IMR-90 (cell line): ENCODE data around the gene WDR90.

Experiments
- CEBPB ChIP-seq: IDR thresholded peaks from 2 replicates; pipeline ENCODE4 v1.6.1; 2012; ENCODE audit warnings: low read depth, low read length, improper control_type of control experiment
- CHD1 ChIP-seq: IDR thresholded peaks from 2 replicates; pipeline ENCODE4 v1.6.1; 2012; ENCODE audit warnings: low read depth, low read length, improper control_type of control experiment
- CTCF ChIP-seq: conservative IDR thresholded peaks from 2 replicates; pipeline ENCODE4 v1.5.1; 2012; ENCODE audit warnings: mild to moderate bottlenecking, low read depth, low read length, improper control_type of control experiment
- ELK1 ChIP-seq: fragments of 150-350 bp; IDR thresholded peaks from 2 replicates; pipeline ENCODE4 v1.6.1; 2016; ENCODE audit warnings: low read depth, mild to moderate bottlenecking, low read length, moderate library complexity, borderline replicate concordance
- FOS ChIP-seq: fragments of 150-350 bp; IDR thresholded peaks from 2 replicates; pipeline ENCODE4 v1.6.1; 2016; ENCODE audit warnings: low read depth, low read length
- MAFK ChIP-seq: IDR thresholded peaks from 2 replicates; pipeline ENCODE4 v1.6.1; 2012; ENCODE audit warnings: low read depth, low read length, improper control_type of control experiment
- POLR2A ChIP-seq: IDR thresholded peaks from 2 replicates; pipeline ENCODE4 v1.6.1; 2012; ENCODE audit warnings: mild to moderate bottlenecking, low read depth, low read length
- RAD21 ChIP-seq: IDR thresholded peaks from 2 replicates; pipeline ENCODE4 v1.6.1; 2012; ENCODE audit warnings: low read length, improper control_type of control experiment
- RCOR1 ChIP-seq: IDR thresholded peaks from 2 replicates; pipeline ENCODE4 v1.6.1; 2012; ENCODE audit warnings: mild to moderate bottlenecking, low read length, improper control_type of control experiment; ENCODE audit not compliant: insufficient replicate concordance
- TF ChIP-seq, protein P1 (sequence below): fragments of 150-350 bp; IDR thresholded peaks from 2 replicates; pipeline ENCODE4 v1.6.1; 2017; ENCODE audit warnings: mild to moderate bottlenecking, antibody characterized with exemption, low read length, low read depth

GRCh38 chr16:716768-717325, 67.7 kb downstream of the WDR90 start:
- TF ChIP-seq CTCF (no peak), RAD21 (no peak), POLR2A (no peak), RCOR1 (no peak), CEBPB (no peak), ELK1 (no peak), MAFK (no peak), FOS (no peak), CHD1 (no peak)
- TF ChIP-seq, protein P1, sequence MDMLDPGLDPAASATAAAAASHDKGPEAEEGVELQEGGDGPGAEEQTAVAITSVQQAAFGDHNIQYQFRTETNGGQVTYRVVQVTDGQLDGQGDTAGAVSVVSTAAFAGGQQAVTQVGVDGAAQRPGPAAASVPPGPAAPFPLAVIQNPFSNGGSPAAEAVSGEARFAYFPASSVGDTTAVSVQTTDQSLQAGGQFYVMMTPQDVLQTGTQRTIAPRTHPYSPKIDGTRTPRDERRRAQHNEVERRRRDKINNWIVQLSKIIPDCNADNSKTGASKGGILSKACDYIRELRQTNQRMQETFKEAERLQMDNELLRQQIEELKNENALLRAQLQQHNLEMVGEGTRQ: no peak
